Loucy (cell line): ENCODE measurements around the gene SUPT4H1.

ENCODE experiments used
- EZH2phosphoT487 ChIP-seq: fragments of 200-600 bp; IDR thresholded peaks from 2 replicates; pipeline ENCODE4 v1.6.1; 2018; ENCODE audit warnings: antibody characterized with exemption, mild to moderate bottlenecking, moderate library complexity, borderline replicate concordance
- TF ChIP-seq, protein P1 (sequence below): fragments of 200-600 bp; sonication (generic); conservative IDR thresholded peaks from 2 replicates; pipeline ENCODE4 v1.5.1; 2014; ENCODE audit warnings: mild to moderate bottlenecking, antibody characterized with exemption, low read length

DNA sequence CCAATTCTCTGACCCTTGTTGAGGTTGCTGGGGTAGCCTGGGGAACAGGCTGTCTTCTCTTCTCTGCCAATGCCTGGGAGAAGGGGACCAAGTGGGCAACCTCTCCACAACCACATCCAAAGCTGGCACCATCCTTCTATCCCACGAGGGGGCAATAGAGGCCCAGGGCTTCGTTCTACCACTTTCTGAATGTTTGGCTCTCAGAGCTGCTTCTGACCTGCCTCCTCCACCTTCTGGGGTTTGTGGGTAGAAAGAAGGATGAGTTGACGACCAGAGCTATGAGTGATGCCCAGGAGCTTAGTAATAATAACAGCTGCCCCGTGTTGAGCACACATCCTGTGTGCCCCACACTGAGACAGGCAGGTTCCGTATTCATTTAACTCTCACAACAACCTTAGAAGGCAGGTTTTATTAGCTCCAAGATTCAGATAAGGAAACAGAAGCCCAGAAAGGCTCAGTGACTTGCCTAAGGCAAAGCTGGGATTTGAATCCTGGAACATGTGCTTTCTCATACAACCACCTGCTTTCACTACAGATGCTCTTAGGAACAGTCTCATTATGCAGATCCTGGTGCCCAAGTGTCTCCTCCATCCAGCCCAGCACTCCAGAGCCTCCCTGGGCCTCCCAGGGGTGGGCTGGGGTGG is 34.5 kb downstream of the SUPT4H1 start:
- TF ChIP-seq, protein P1, sequence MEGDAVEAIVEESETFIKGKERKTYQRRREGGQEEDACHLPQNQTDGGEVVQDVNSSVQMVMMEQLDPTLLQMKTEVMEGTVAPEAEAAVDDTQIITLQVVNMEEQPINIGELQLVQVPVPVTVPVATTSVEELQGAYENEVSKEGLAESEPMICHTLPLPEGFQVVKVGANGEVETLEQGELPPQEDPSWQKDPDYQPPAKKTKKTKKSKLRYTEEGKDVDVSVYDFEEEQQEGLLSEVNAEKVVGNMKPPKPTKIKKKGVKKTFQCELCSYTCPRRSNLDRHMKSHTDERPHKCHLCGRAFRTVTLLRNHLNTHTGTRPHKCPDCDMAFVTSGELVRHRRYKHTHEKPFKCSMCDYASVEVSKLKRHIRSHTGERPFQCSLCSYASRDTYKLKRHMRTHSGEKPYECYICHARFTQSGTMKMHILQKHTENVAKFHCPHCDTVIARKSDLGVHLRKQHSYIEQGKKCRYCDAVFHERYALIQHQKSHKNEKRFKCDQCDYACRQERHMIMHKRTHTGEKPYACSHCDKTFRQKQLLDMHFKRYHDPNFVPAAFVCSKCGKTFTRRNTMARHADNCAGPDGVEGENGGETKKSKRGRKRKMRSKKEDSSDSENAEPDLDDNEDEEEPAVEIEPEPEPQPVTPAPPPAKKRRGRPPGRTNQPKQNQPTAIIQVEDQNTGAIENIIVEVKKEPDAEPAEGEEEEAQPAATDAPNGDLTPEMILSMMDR, result peak; percentile 90
- TF ChIP-seq EZH2phosphoT487, result no peak
